ENCODE results near the gene PLA2G2C. TPM values are rescaled to one million over a fixed set of nuclear protein-coding genes. Genes with fewer than 3 reads are reported as not detected.

The PLA2G2C gene
- total and polyA plus RNA-seq, 2 donors (not counting 1 experiment from before 2014, with no cell fraction given): 0.03 TPM; not detected in 1

DNA sequence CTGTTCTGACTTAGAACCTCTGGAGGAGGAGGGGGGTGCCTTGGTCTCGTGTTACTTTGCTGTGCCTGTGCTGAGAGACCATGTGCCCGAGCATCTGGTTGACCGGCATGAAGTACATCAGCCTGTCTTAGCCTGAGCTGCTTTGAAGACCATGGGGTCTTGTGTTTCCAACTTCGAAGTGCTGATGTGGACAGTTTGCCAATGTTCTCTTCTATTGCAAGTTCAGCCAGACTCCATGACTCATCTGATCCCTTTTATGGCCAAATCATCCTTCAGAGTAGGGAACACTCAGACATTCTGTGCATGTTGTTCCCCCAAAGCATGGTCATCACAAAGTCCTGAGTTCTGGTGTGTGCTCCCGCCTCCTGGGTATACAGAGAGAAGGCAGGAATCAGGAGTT, 6.0 kb upstream of the PLA2G2C start:
- Histone ChIP-seq H3K9me3 (ENCODE audit: control extremely low read depth in 1 of 3, control insufficient read depth in 2 of 3, insufficient read depth in 1 of 3, low read length in 2 of 3) (no peaks in the 10 kb centered on the region), H4K20me1 (ENCODE audit: control insufficient read depth, insufficient read depth, low read length, poor library complexity, severe bottlenecking) (no peaks in the 10 kb centered on the region), H3K36me3 (replicated peaks in 1 of 2; ENCODE audit: control extremely low read depth in 1 of 2, control insufficient read depth in 1 of 2, extremely low read depth in 1 of 2, insufficient read depth in 2 of 2, low read length in 1 of 2) (no peaks in the 10 kb centered on the region), H2AFZ (ENCODE audit: insufficient read depth, low read depth, low read length, poor library complexity, severe bottlenecking) (no peak overlapping the region), H3K79me2 (ENCODE audit: control insufficient read depth, insufficient read depth, low read length) (no peaks in the 10 kb centered on the region), H3K9ac (ENCODE audit: low read length) (no peak overlapping the region), H3K4me2 (replicated peaks; ENCODE audit: low read depth, low read length, poor library complexity, severe bottlenecking) (no peak overlapping the region), H3K4me3 (ENCODE audit: control extremely low read depth in 1 of 5, extremely low read depth in 1 of 5, insufficient read depth in 1 of 5, low read depth in 2 of 5, low read length in 4 of 5) (no peak overlapping the region), H3K27me3 (replicated peaks in 1 of 4; ENCODE audit: control extremely low read depth in 1 of 4, control insufficient read depth in 3 of 4, insufficient read depth in 4 of 4, low read length in 3 of 4) (peaks cover 0 to 32% (median 9%) of the 10 kb centered on the region in 4 experiments), H3K27ac (ENCODE audit: low read length in 2 of 2) (no peak overlapping the region), H3K4me1 (ENCODE audit: control insufficient read depth in 2 of 2, insufficient read depth in 2 of 2, low read length in 2 of 2) (peaks cover 4 to 5% of the 10 kb centered on the region in 2 donors)
- Mint-ChIP-seq H3K27ac (no peak overlapping the region), H3K9me3 (ENCODE audit: insufficient read depth) (no peaks in the 10 kb centered on the region), H3K4me3 (no peak overlapping the region), H3K27me3 (peaks cover 45% of the 10 kb centered on the region), H3K4me1 (peaks cover 6% of the 10 kb centered on the region)
- ChIA-PET CTCF (interaction anchor here (0.9 to 5.2 kb wide), 4 partner anchors 24 to 276 kb away, joined by 3 to 58 read pairs (median 4); no protein-coding TSS in a partner anchor), POLR2A (no interaction called here)
- TF ChIP-seq EZH2 (IDR thresholded peaks at IDR 0.05; ENCODE audit: borderline replicate concordance, insufficient read depth, low read depth, low read length, poor library complexity, severe bottlenecking) (no peak), CTCF (IDR thresholded peaks at IDR 0.05) (no peak)
- no peak for DNase-seq
- WGBS (ENCODE audit: insufficient coverage): 80% methylated on average over 5 of the region's 5 CpGs
- intact Hi-C loops (cut with micrococcal nuclease): no loop called here
- no peak for ATAC-seq (ENCODE audit: low read depth)

GRCh38 chr1:20191266-20191825, 5.0 kb upstream of the PLA2G2C start:
- Mint-ChIP-seq H3K27me3 (peaks cover 49% of the 10 kb centered on the region), H3K9me3 (ENCODE audit: insufficient read depth) (no peaks in the 10 kb centered on the region), H3K27ac (no peak overlapping the region), H3K4me1 (peaks cover 9% of the 10 kb centered on the region), H3K4me3 (no peak overlapping the region)
- no peak overlapping the region for H2AFZ ChIP-seq (ENCODE audit: insufficient read depth, low read depth, low read length, poor library complexity, severe bottlenecking)
- no peaks in the 10 kb centered on the region for H4K20me1 ChIP-seq (ENCODE audit: control insufficient read depth, insufficient read depth, low read length, poor library complexity, severe bottlenecking)
- no peaks in the 10 kb centered on the region for H3K79me2 ChIP-seq (ENCODE audit: control insufficient read depth, insufficient read depth, low read length)
- peaks cover 0 to 37% (median 14%) of the 10 kb centered on the region in 4 experiments for H3K27me3 ChIP-seq (replicated peaks in 1 of 4; ENCODE audit: control extremely low read depth in 1 of 4, control insufficient read depth in 3 of 4, insufficient read depth in 4 of 4, low read length in 3 of 4)
- 87% methylated on average over 8 of the region's 12 CpGs for WGBS (ENCODE audit: insufficient coverage)
- H3K4me2 ChIP-seq (replicated peaks; ENCODE audit: low read depth, low read length, poor library complexity, severe bottlenecking): no peak overlapping the region
- POLR2A ChIA-PET: no interaction called here
- intact Hi-C loops (cut with micrococcal nuclease): no loop called here
- DNase-seq: no peak
- peaks cover 11 to 12% of the 10 kb centered on the region in 2 donors for H3K4me1 ChIP-seq (ENCODE audit: control insufficient read depth in 2 of 2, insufficient read depth in 2 of 2, low read length in 2 of 2)
- no peaks in the 10 kb centered on the region for H3K36me3 ChIP-seq (replicated peaks in 1 of 2; ENCODE audit: control extremely low read depth in 1 of 2, control insufficient read depth in 1 of 2, extremely low read depth in 1 of 2, insufficient read depth in 2 of 2, low read length in 1 of 2)
- H3K9ac ChIP-seq (ENCODE audit: low read length): no peak overlapping the region
- ATAC-seq (ENCODE audit: low read depth): no peak
- no peaks in the 10 kb centered on the region for H3K9me3 ChIP-seq (ENCODE audit: control extremely low read depth in 1 of 3, control insufficient read depth in 2 of 3, insufficient read depth in 1 of 3, low read length in 2 of 3)
- no peak overlapping the region for H3K4me3 ChIP-seq (ENCODE audit: control extremely low read depth in 1 of 5, extremely low read depth in 1 of 5, insufficient read depth in 1 of 5, low read depth in 2 of 5, low read length in 4 of 5)
- TF ChIP-seq CTCF (IDR thresholded peaks at IDR 0.05) (no peak), EZH2 (IDR thresholded peaks at IDR 0.05; ENCODE audit: borderline replicate concordance, insufficient read depth, low read depth, low read length, poor library complexity, severe bottlenecking) (no peak)
- no peak overlapping the region for H3K27ac ChIP-seq (ENCODE audit: low read length in 2 of 2)
- CTCF ChIA-PET: interaction anchor here (1.0 kb wide), 1 partner anchor 214 kb away, joined by 3 read pairs; no protein-coding TSS in a partner anchor

Data from B cell (primary cell).